Peyer's patch (tissue), 4 donors: ENCODE measurements around the gene AAMDC.

ENCODE experiments used
- POLR2A ChIP-seq, 2 donors: fragments of 450-650 bp; IDR thresholded peaks; one replicate each; pipeline ENCODE4 v1.5.1; 2017; ENCODE audit warnings: antibody characterized with exemption in 2 of 2, mild to moderate bottlenecking in 2 of 2, moderate library complexity in 2 of 2
- TF ChIP-seq, protein P1 (sequence below), 6 experiments: fragments of 450-650 bp in 4 of 6; fragments of 200-600 bp in 2 of 6; sonication (generic) in 1 of 6; IDR thresholded peaks; one replicate each; pipeline ENCODE4 v1.5.1; 2017 to 2019; ENCODE audit warnings: antibody characterized with exemption in 6 of 6, mild to moderate bottlenecking in 3 of 6, moderate library complexity in 1 of 6

GRCh38 chr11:77823775-77824174 is 2.8 kb downstream of the AAMDC start:
- TF ChIP-seq, protein P1, sequence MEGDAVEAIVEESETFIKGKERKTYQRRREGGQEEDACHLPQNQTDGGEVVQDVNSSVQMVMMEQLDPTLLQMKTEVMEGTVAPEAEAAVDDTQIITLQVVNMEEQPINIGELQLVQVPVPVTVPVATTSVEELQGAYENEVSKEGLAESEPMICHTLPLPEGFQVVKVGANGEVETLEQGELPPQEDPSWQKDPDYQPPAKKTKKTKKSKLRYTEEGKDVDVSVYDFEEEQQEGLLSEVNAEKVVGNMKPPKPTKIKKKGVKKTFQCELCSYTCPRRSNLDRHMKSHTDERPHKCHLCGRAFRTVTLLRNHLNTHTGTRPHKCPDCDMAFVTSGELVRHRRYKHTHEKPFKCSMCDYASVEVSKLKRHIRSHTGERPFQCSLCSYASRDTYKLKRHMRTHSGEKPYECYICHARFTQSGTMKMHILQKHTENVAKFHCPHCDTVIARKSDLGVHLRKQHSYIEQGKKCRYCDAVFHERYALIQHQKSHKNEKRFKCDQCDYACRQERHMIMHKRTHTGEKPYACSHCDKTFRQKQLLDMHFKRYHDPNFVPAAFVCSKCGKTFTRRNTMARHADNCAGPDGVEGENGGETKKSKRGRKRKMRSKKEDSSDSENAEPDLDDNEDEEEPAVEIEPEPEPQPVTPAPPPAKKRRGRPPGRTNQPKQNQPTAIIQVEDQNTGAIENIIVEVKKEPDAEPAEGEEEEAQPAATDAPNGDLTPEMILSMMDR (IDR thresholded peaks at IDR 0.05) = no peak
- no peak for TF ChIP-seq POLR2A (IDR thresholded peaks at IDR 0.05)
